RWPE1 (cell line): Measurements from ENCODE around the gene ANK2.

Experiments
- CTCF ChIA-PET: fragments of 350-600 bp; sonication (Branson Sonifier 250); formaldehyde crosslinking; extraction: SDS; loops from one replicate; lab custom pipeline; 2021; lab: Yijun Ruan, JAX
- POLR2A ChIA-PET: fragments of 400-600 bp; formaldehyde crosslinking; extraction: SDS; loops from one replicate; lab custom pipeline; 2020; ENCODE audit warnings: antibody characterized with exemption; ENCODE audit not compliant: low non-redundant PET; lab: Yijun Ruan, JAX
- DNase-seq: peaks from one replicate; pipeline ENCODE4 v3.0.0; 2012; ENCODE audit warnings: low spot score
- H3K27ac ChIP-seq: fragments of 450-650 bp; 2 replicates; pipeline ENCODE4 v1.5.1; 2017
- CTCF ChIP-seq: fragments of 450-650 bp; conservative IDR thresholded peaks from 2 replicates; pipeline ENCODE4 v1.5.1; 2017; ENCODE audit warnings: low read depth, mild to moderate bottlenecking

Gene ANK2

GRCh38 chr4:113077575-113077974 lies 28.1 kb downstream of the ANK2 start:
- TF ChIP-seq CTCF = no peak
- CTCF ChIA-PET = no interaction called here
- no peak overlapping the region for H3K27ac ChIP-seq
- DNase-seq = no peak
- POLR2A ChIA-PET = no interaction called here

- no peak for DNase-seq
- no peak overlapping the region for H3K27ac ChIP-seq
- CTCF ChIA-PET = no interaction called here
- no peak for TF ChIP-seq CTCF
- POLR2A ChIA-PET = no interaction called here
Measured at GRCh38 chr4:113078066-113078465, 28.6 kb downstream of the ANK2 start.

GRCh38 chr4:113080050-113080449 lies 30.6 kb downstream of the ANK2 start:
- ChIA-PET POLR2A (no interaction called here), CTCF (no interaction called here)
- no peak for TF ChIP-seq CTCF
- DNase-seq = no peak
- H3K27ac ChIP-seq = no peak overlapping the region

- ChIA-PET CTCF (no interaction called here), POLR2A (no interaction called here)
- no peak for TF ChIP-seq CTCF
- no peak for DNase-seq
- no peak overlapping the region for H3K27ac ChIP-seq
Measured at GRCh38 chr4:113080624-113081023, 31.2 kb downstream of the ANK2 start.

GRCh38 chr4:113083346-113083745 lies 33.9 kb downstream of the ANK2 start:
- ChIA-PET CTCF (no interaction called here), POLR2A (no interaction called here)
- DNase-seq = no peak
- TF ChIP-seq CTCF = no peak
- H3K27ac ChIP-seq = no peak overlapping the region

GRCh38 chr4:113086172-113086695 lies 36.8 kb downstream of the ANK2 start:
- no peak for TF ChIP-seq CTCF
- no peak overlapping the region for H3K27ac ChIP-seq
- ChIA-PET CTCF (no interaction called here), POLR2A (no interaction called here)
- DNase-seq = no peak
